ENCODE measurements around the gene MROH2A.

DNA sequence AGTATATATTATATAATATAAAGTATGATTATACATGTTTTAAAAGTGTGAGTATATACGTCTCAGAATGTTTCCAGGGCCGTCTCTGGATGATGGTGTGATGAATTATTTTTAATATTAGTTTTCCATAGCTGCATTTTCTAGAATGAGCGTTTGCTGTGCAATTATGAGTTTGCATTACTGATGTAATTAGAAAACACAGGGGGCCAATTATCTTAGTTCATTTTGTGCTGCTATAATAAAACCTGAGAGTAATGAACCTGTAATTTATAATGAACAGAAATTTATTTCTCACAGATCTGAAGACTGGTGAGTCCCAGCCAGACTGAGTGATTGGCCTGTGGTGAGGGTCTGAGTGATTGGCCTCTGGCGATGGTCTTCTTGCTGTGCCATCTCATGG is 80.2 kb downstream of the MROH2A start:
- TF ChIP-seq HNRNPH1 (optimal IDR thresholded peaks at IDR 0.05; ENCODE audit: low read depth, low read length) (no peak), EZH2 (IDR thresholded peaks at IDR 0.05; ENCODE audit: borderline replicate concordance, low read depth, low read length) (no peak), ZNF274 (IDR thresholded peaks at IDR 0.05; ENCODE audit: borderline replicate concordance, low read depth, low read length) (no peak), CREM (IDR thresholded peaks at IDR 0.05; ENCODE audit: low read depth) (no peak), SREBF2 (CRISPR knock-in tag; IDR thresholded peaks at IDR 0.05) (no peak), POLR2A (conservative IDR thresholded peaks at IDR 0.05) (no peak), TCFL5 (CRISPR knock-in tag; conservative IDR thresholded peaks at IDR 0.05) (no peak), NBN (IDR thresholded peaks at IDR 0.05; ENCODE audit: low read depth) (no peak)
- TF ChIP-seq, protein P1, sequence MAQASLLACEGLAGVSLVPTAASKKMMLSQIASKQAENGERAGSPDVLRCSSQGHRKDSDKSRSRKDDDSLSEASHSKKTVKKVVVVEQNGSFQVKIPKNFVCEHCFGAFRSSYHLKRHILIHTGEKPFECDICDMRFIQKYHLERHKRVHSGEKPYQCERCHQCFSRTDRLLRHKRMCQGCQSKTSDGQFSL (CRISPR knock-in tag; IDR thresholded peaks at IDR 0.05): no peak
- TF ChIP-seq, protein P1 (tag; IDR thresholded peaks at IDR 0.05): no peak
- TF ChIP-seq, protein P2, sequence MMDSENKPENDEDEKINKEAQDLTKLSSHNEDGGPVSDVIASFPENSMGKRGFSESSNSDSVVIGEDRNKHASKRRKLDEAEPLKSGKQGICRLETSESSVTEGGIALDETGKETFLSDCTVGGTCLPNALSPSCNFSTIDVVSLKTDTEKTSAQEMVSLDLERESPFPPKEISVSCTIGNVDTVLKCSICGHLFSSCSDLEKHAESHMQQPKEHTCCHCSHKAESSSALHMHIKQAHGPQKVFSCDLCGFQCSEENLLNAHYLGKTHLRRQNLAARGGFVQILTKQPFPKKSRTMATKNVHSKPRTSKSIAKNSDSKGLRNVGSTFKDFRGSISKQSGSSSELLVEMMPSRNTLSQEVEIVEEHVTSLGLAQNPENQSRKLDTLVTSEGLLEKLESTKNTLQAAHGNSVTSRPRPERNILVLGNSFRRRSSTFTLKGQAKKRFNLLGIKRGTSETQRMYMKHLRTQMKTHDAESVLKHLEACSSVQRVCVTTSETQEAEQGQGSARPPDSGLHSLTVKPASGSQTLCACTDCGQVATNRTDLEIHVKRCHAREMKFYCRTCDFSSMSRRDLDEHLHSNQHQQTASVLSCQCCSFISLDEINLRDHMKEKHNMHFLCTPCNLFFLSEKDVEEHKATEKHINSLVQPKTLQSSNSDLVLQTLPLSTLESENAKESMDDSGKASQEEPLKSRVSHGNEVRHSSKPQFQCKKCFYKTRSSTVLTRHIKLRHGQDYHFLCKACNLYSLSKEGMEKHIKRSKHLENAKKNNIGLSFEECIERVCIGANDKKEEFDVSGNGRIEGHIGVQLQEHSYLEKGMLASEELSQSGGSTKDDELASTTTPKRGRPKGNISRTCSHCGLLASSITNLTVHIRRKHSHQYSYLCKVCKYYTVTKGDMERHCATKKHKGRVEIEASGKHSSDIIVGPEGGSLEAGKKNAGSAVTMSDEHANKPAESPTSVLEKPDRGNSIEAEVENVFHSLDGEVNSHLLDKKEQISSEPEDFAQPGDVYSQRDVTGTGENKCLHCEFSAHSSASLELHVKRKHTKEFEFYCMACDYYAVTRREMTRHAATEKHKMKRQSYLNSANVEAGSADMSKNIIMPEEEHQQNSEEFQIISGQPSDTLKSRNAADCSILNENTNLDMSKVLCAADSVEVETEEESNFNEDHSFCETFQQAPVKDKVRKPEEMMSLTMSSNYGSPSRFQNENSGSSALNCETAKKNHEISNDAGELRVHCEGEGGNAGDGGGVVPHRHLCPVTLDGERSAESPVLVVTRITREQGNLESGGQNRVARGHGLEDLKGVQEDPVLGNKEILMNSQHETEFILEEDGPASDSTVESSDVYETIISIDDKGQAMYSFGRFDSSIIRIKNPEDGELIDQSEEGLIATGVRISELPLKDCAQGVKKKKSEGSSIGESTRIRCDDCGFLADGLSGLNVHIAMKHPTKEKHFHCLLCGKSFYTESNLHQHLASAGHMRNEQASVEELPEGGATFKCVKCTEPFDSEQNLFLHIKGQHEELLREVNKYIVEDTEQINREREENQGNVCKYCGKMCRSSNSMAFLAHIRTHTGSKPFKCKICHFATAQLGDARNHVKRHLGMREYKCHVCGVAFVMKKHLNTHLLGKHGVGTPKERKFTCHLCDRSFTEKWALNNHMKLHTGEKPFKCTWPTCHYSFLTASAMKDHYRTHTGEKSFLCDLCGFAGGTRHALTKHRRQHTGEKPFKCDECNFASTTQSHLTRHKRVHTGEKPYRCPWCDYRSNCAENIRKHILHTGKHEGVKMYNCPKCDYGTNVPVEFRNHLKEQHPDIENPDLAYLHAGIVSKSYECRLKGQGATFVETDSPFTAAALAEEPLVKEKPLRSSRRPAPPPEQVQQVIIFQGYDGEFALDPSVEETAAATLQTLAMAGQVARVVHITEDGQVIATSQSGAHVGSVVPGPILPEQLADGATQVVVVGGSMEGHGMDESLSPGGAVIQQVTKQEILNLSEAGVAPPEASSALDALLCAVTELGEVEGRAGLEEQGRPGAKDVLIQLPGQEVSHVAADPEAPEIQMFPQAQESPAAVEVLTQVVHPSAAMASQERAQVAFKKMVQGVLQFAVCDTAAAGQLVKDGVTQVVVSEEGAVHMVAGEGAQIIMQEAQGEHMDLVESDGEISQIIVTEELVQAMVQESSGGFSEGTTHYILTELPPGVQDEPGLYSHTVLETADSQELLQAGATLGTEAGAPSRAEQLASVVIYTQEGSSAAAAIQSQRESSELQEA (IDR thresholded peaks at IDR 0.05; ENCODE audit: low read depth): no peak
